ENCODE data around the gene KLHL2. TPM values are rescaled to one million over a fixed set of nuclear protein-coding genes. Genes with fewer than 3 reads are reported as not detected.

Gene KLHL2
- total RNA-seq, 1 donor from 2014 or later = 23.7 TPM

GRCh38 chr4:165289423-165289785 lies 82.0 kb downstream of the KLHL2 start:
- no peak for DNase-seq (ENCODE audit: low spot score)

- no peak for DNase-seq (ENCODE audit: low spot score)
Measured at GRCh38 chr4:165293061-165293460, 85.7 kb downstream of the KLHL2 start.

GRCh38 chr4:165293927-165294649 lies 86.7 kb downstream of the KLHL2 start:
- no peak for DNase-seq (ENCODE audit: low spot score)

- no peak for DNase-seq (ENCODE audit: low spot score)
Measured at GRCh38 chr4:165294907-165295306, 87.5 kb downstream of the KLHL2 start.

GRCh38 chr4:165297626-165298025 lies 90.3 kb downstream of the KLHL2 start:
- DNase-seq (ENCODE audit: low spot score) = no peak

- DNase-seq (ENCODE audit: low spot score) = no peak
Measured at GRCh38 chr4:165299399-165300060, 92.2 kb downstream of the KLHL2 start.

DNA sequence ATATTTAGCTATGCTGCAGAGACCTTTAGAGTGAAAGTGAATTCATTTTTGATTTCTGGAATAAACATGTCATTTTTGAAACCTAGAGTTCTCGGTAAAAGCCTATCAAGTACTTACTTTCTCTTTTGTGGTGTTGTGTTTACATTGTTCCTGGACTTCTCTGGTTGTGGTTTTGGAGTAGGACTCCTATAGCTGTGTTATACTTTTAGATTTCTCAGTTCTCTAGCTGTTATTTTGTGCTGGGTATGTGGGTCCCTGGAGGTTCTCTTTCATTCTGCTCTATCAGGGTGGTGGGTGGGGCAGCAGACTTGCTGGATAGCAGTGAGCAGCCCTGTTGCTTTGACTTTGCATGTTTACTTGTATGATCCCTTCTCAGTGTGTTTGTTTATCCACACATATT lies 94.5 kb downstream of the KLHL2 start:
- no peak for DNase-seq (ENCODE audit: low spot score)

DNA sequence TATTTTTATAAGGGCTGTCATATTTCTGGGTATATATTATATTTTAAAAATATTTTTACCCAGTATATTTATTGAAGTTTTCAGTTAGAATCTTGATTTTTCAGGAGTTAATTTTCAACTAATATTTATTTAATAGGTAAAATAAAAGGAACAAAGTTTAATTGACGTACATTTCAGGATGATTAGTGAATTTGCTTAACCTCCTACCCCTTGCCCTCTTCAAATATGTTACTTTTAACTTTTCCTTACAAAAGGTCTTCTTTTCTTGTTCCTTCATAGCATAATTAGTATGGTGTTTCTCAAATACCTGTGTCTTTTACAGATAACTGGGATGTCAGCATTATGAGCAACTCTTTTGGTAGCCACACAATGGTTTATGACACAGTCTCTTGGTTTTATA lies 95.3 kb downstream of the KLHL2 start:
- no peak for DNase-seq (ENCODE audit: low spot score)

DNA sequence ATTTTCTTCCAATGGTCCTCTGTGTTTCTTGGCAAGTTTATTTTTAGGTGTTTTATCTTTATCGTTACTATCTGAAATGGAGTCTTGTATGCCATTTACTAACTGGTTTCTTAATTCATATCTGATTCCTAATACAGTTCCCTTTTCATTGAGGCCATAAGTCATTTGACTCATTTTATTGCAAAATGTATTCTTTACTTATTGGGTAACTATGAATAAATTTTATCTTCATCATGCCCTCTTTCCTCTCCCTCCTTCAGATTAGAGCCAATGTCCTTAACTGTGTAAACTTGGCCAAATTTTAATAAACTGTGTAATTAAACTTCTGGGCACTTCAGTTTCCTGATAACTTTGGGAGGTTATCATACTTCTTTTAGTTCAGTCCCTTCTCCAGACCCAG lies 100.8 kb downstream of the KLHL2 start:
- no peak for DNase-seq (ENCODE audit: low spot score)

DNA sequence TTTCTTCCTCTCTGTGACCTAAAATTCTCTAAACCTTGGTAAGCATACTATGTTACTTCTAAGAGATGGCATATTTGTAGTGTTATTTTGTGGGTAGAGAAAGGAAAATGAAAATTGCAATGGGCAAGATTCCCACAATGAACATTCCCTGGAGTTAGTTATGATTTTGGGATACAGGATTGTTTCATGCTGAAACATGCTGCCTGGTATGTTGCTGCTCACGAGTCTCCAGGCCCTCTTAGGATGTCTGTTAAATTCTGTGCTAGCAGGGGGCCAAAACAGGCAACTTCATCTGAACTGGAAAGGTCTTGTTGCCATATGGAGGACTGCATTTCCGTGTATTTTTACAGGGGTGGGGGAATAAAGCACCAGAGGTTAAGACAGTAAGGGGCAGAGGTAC lies 101.2 kb downstream of the KLHL2 start:
- DNase-seq (ENCODE audit: low spot score) = no peak

- DNase-seq (ENCODE audit: low spot score) = no peak
Measured at GRCh38 chr4:165309456-165309855, 102.1 kb downstream of the KLHL2 start.

DNA sequence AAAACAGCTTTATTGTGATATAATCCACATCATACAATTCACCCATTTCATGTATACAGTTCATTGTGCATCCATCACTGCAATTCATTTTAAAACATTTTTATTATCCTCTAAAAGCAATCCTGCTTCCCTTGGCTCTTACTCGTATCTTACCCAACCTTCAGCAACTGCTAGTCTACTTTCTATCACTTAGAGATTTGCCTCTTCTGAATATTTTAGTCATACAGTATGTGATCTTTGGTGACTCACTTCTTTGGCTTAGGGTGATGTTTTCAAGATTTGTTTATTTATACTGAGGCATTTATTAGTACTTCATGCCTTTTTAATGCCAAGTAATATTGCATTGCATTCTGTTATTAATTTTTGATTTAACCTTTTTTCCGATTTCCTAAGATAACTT lies 105.1 kb downstream of the KLHL2 start:
- no peak for DNase-seq (ENCODE audit: low spot score)

- no peak for DNase-seq (ENCODE audit: low spot score)
Measured at GRCh38 chr4:165319030-165319429, 111.7 kb downstream of the KLHL2 start.

GRCh38 chr4:165319509-165319908 lies 112.1 kb downstream of the KLHL2 start:
- DNase-seq (ENCODE audit: low spot score) = no peak

- DNase-seq (ENCODE audit: low spot score) = no peak
Measured at GRCh38 chr4:165324236-165324917, 117.0 kb downstream of the KLHL2 start.

- DNase-seq (ENCODE audit: low spot score) = no peak
Measured at GRCh38 chr4:165324918-165325304, 117.5 kb downstream of the KLHL2 start.

- no peak for DNase-seq (ENCODE audit: low spot score)
Measured at GRCh38 chr4:165325732-165326512, 118.6 kb downstream of the KLHL2 start.

- no peak for DNase-seq (ENCODE audit: low spot score)
Measured at GRCh38 chr4:165326831-165327210, 119.5 kb downstream of the KLHL2 start.

DNA sequence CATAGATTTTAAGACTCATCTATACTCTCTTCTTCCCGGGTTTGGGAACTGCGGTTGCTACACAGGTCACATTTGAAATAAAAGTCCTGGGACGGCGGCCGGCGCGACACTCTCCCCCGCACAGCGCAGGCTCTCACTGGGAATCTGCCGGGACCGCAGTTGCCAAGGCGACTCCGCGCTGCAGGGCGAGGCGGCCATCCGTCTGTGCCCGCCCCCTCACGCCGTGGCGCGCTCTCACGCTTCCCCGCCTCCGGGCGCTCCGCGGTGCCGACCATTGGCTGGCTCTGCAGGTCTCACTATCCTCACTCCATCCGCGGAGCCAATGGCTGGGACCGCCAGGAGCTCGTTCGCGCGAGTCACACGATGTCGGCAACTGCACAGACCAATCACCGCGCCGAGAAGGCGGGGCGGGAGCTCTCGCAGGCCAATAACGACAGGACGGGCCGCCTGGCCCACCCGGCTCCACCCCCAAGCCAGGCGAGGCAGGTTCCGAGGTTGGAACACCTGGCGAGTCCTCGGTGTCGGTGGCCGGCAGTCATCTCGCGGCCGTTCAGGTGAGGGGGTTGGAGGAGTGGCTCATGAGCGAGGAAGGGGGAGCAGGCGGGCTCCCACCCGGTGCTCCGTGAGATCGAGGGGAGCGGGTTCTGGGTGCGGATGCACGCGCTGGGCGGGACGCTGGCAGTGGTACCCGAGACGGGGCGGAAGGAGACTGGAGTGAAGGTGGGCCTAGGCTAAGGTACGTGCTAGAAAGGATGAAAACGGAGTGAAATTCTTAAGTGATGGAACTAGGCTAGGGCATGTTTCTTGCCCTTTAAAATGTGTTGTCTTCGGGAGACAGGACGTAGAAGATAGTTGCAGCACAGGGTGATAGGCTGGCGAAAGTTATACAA lies 120.1 kb downstream of the KLHL2 start, which contains the start of gene MSMO1:
Gene MSMO1 (plus strand): TSS at position 459 of the 890 bp plus-strand sequence. CDS start 5,702 bp downstream, outside the sequence.
- DNase-seq (ENCODE audit: low spot score) = peak; percentile 99

GRCh38 chr4:165328101-165328425 lies 120.7 kb downstream of the KLHL2 start:
- DNase-seq (ENCODE audit: low spot score) = no peak

DNA sequence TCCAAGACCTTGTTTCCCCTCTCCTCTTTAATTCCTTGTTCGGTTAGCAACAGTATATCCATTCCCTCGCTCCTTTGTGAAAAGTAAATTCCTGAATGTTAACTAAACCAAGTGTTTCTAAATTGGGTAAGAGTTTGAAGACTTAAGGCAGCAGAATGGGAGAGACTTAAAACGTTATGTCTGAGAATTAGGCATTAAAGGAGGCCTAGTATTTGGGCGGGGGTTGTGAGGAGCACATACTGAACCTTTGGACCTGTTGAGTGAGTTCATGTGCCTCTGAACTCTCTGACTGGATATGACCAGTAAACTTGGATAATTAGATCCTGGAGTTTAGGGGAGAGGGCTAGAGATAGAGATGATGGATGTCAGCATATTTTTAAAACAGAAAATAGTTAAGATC lies 121.3 kb downstream of the KLHL2 start:
- DNase-seq (ENCODE audit: low spot score) = no peak

Data from ureter (tissue), 1 donor.